Measurements from ENCODE around the gene NCKAP5.

NCKAP5 gene

GRCh38 chr2:132804051-132804450, 764.2 kb downstream of the NCKAP5 start:
- Histone ChIP-seq H3K4me3 (ENCODE audit: low read depth, low read length) (no peak overlapping the region), H3K9me3 (ENCODE audit: severe bottlenecking) (peaks cover 15% of the 10 kb centered on the region), H3K36me3 (no peaks in the 10 kb centered on the region), H3K27me3 (ENCODE audit: insufficient read depth, low read depth, severe bottlenecking) (no peaks in the 10 kb centered on the region), H3K27ac (no peak overlapping the region)
- DNase-seq = no peak
- TF ChIP-seq, protein P1, sequence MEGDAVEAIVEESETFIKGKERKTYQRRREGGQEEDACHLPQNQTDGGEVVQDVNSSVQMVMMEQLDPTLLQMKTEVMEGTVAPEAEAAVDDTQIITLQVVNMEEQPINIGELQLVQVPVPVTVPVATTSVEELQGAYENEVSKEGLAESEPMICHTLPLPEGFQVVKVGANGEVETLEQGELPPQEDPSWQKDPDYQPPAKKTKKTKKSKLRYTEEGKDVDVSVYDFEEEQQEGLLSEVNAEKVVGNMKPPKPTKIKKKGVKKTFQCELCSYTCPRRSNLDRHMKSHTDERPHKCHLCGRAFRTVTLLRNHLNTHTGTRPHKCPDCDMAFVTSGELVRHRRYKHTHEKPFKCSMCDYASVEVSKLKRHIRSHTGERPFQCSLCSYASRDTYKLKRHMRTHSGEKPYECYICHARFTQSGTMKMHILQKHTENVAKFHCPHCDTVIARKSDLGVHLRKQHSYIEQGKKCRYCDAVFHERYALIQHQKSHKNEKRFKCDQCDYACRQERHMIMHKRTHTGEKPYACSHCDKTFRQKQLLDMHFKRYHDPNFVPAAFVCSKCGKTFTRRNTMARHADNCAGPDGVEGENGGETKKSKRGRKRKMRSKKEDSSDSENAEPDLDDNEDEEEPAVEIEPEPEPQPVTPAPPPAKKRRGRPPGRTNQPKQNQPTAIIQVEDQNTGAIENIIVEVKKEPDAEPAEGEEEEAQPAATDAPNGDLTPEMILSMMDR (IDR thresholded peaks at IDR 0.05; ENCODE audit: low read depth, low read length) = no peak

- H3K36me3 ChIP-seq = peaks cover 12% of the 10 kb centered on the region; the same call in 1 of the 2 replicates
- H3K9me3 ChIP-seq (ENCODE audit: severe bottlenecking) = no peaks in the 10 kb centered on the region
- H3K27ac ChIP-seq = no peak overlapping the region
- no peaks in the 10 kb centered on the region for H3K27me3 ChIP-seq (ENCODE audit: insufficient read depth, low read depth, severe bottlenecking)
- no peak overlapping the region for H3K4me3 ChIP-seq (ENCODE audit: low read depth, low read length)
- DNase-seq = no peak
- TF ChIP-seq, protein P1 (IDR thresholded peaks at IDR 0.05; ENCODE audit: low read depth, low read length) = no peak
Measured at GRCh38 chr2:132798341-132798740, 769.9 kb downstream of the NCKAP5 start.

DNA sequence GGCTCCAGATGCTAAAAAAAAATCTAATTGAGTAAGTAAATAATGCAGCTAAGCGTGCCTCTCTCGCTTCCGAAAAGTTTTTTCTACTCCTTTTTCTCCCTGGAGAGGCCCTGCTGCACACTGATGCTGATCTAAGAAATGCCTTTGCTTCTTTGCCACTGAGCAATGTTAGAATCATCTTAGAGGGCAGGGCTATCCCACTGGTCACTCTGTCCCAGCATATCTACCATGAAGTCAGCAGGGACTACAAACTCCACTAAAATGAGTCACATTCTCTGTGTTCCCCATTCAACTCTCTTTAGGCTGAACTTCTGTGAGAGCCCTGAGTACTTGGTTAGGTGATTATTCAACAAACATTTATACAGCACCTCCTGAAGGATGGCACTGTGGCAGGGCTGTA, 770.7 kb downstream of the NCKAP5 start:
- Histone ChIP-seq H3K27ac (no peak overlapping the region), H3K36me3 (peaks cover 14% of the 10 kb centered on the region; the same call in 1 of the 2 replicates), H3K4me3 (ENCODE audit: low read depth, low read length) (no peak overlapping the region), H3K9me3 (ENCODE audit: severe bottlenecking) (no peaks in the 10 kb centered on the region), H3K27me3 (ENCODE audit: insufficient read depth, low read depth, severe bottlenecking) (no peaks in the 10 kb centered on the region)
- DNase-seq = no peak
- TF ChIP-seq, protein P1 (IDR thresholded peaks at IDR 0.05; ENCODE audit: low read depth, low read length) = no peak

- peaks cover 14% of the 10 kb centered on the region; the same call in 1 of the 2 replicates for H3K36me3 ChIP-seq
- H3K27ac ChIP-seq = no peak overlapping the region
Measured at GRCh38 chr2:132797071-132797470, 771.2 kb downstream of the NCKAP5 start.

GRCh38 chr2:132795220-132795619, 773.0 kb downstream of the NCKAP5 start:
- Histone ChIP-seq H3K27me3 (ENCODE audit: insufficient read depth, low read depth, severe bottlenecking) (no peaks in the 10 kb centered on the region), H3K36me3 (peaks cover 18% of the 10 kb centered on the region), H3K9me3 (ENCODE audit: severe bottlenecking) (no peaks in the 10 kb centered on the region), H3K27ac (no peak overlapping the region), H3K4me3 (ENCODE audit: low read depth, low read length) (no peak overlapping the region)
- DNase-seq = no peak
- TF ChIP-seq, protein P1 (IDR thresholded peaks at IDR 0.05; ENCODE audit: low read depth, low read length) = no peak

More at GRCh38 chr2:132797071-132797470, 771.2 kb downstream of the NCKAP5 start:
- no peak overlapping the region for H3K4me3 ChIP-seq (ENCODE audit: low read depth, low read length)
- TF ChIP-seq, protein P1 (IDR thresholded peaks at IDR 0.05; ENCODE audit: low read depth, low read length) = no peak
- no peak for DNase-seq
- H3K27me3 ChIP-seq (ENCODE audit: insufficient read depth, low read depth, severe bottlenecking) = no peaks in the 10 kb centered on the region
- H3K9me3 ChIP-seq (ENCODE audit: severe bottlenecking) = no peaks in the 10 kb centered on the region

DNA sequence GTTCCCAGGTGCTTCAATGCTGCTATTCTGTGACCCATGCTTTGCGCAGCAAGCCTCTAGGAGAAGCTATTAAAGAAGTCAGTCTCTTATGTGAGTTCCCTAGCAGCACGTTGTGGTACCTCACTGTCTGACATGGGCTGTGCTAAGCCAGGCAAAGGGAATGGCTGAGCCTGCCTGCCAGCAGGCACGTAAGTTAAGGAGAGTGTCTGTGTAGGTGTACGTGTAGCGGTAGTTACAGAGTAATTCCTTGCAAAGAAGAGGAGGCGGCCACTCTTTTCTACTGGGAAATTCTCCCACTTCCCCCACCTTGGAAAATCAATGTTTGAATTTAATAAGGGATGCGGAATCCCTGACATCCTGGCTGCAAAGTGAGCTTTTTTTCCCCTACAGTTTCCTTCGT, 774.7 kb downstream of the NCKAP5 start:
- no peaks in the 10 kb centered on the region for H3K9me3 ChIP-seq (ENCODE audit: severe bottlenecking)
- TF ChIP-seq, protein P1 (IDR thresholded peaks at IDR 0.05; ENCODE audit: low read depth, low read length) = no peak
- no peak overlapping the region for H3K27ac ChIP-seq
- no peak for DNase-seq
- H3K36me3 ChIP-seq = peaks cover 22% of the 10 kb centered on the region
- H3K4me3 ChIP-seq (ENCODE audit: low read depth, low read length) = no peak overlapping the region
- H3K27me3 ChIP-seq (ENCODE audit: insufficient read depth, low read depth, severe bottlenecking) = no peaks in the 10 kb centered on the region

Data from WERI-Rb-1 (cell line).